GM13976 (cell line): ENCODE results near the gene PATJ.
"Not testable (repeated sequence)": the region's sequence is repeated elsewhere in the genome, so short reads cannot be mapped to it uniquely, and the experiment has no call there.

Source experiments
- DNase-seq: peaks from one replicate; pipeline ENCODE4 v3.0.0; 2012; ENCODE audit warnings: low spot score
- CTCF ChIP-seq: IDR thresholded peaks from 2 replicates; pipeline ENCODE4 v1.5.1; 2012; ENCODE audit warnings: borderline replicate concordance, mild to moderate bottlenecking; ENCODE audit not compliant: insufficient read depth; ENCODE audit errors: extremely low read depth, missing control alignments, control extremely low read depth
- in situ Hi-C: fragments of 300-500 bp; cut with MboI; formaldehyde crosslinking; loops from one replicate; pipeline ENCODE4 v1.12.0; 2022; ENCODE audit warnings: low sequenced_read_pairs, mixed read lengths, inconsistent platforms; ENCODE audit not compliant: unreplicated experiment

PATJ gene

GRCh38 chr1:61892977-61893376 is 150.7 kb downstream of the PATJ start:
- no peak for TF ChIP-seq CTCF
- DNase-seq: no peak
- in situ Hi-C loops: loop anchor here (25.0 kb wide), 1 partner anchor 106 kb away; no protein-coding TSS in a partner anchor

GRCh38 chr1:61894296-61894695 is 152.0 kb downstream of the PATJ start:
- not testable (repeated sequence) for DNase-seq
- in situ Hi-C loops: loop anchor here (25.0 kb wide), 1 partner anchor 107 kb away; no protein-coding TSS in a partner anchor

- TF ChIP-seq CTCF: no peak
- DNase-seq: no peak
- in situ Hi-C loops: loop anchor here (25.0 kb wide), 1 partner anchor 108 kb away; no protein-coding TSS in a partner anchor
Observed at GRCh38 chr1:61895175-61895574, 152.9 kb downstream of the PATJ start.

GRCh38 chr1:61898658-61899057 is 156.4 kb downstream of the PATJ start:
- TF ChIP-seq CTCF: no peak
- in situ Hi-C loops: loop anchor here (25.0 kb wide), 1 partner anchor 111 kb away; no protein-coding TSS in a partner anchor
- no peak for DNase-seq

GRCh38 chr1:61904354-61904753 is 162.1 kb downstream of the PATJ start:
- no peak for DNase-seq
- in situ Hi-C loops: no loop called here
- TF ChIP-seq CTCF: no peak

- DNase-seq: no peak
- TF ChIP-seq CTCF: no peak
- in situ Hi-C loops: no loop called here
Observed at GRCh38 chr1:61907102-61907501, 164.8 kb downstream of the PATJ start.

- TF ChIP-seq CTCF: no peak
- in situ Hi-C loops: no loop called here
- no peak for DNase-seq
Observed at GRCh38 chr1:61910035-61910434, 167.8 kb downstream of the PATJ start.
